ENCODE data around the gene GRIN1.

Gene GRIN1

GRCh38 chr9:137166380-137167229, 27.7 kb downstream of the GRIN1 start:
- H3K4me3 ChIP-seq (ENCODE audit: low read depth, low read length), result no peak overlapping the region
- no peak for DNase-seq (ENCODE audit: low read depth)
- TF ChIP-seq CTCF (IDR thresholded peaks at IDR 0.05; ENCODE audit: control insufficient read depth, extremely low read depth, insufficient read depth), result no peak

GRCh38 chr9:137167277-137167746, 28.4 kb downstream of the GRIN1 start:
- no peak for DNase-seq (ENCODE audit: low read depth)
- TF ChIP-seq CTCF (IDR thresholded peaks at IDR 0.05; ENCODE audit: control insufficient read depth, extremely low read depth, insufficient read depth), result no peak
- peak overlapping the region; percentile 64 for H3K4me3 ChIP-seq (ENCODE audit: low read depth, low read length)

GRCh38 chr9:137167747-137168572, 29.0 kb downstream of the GRIN1 start:
- DNase-seq (ENCODE audit: low read depth), result peak; percentile 52
- H3K4me3 ChIP-seq (ENCODE audit: low read depth, low read length), result peak overlapping the region; percentile 64
- TF ChIP-seq CTCF (IDR thresholded peaks at IDR 0.05; ENCODE audit: control insufficient read depth, extremely low read depth, insufficient read depth), result no peak

GRCh38 chr9:137168573-137168903, 29.6 kb downstream of the GRIN1 start:
- no peak for TF ChIP-seq CTCF (IDR thresholded peaks at IDR 0.05; ENCODE audit: control insufficient read depth, extremely low read depth, insufficient read depth)
- H3K4me3 ChIP-seq (ENCODE audit: low read depth, low read length), result peak overlapping the region; percentile 64
- no peak for DNase-seq (ENCODE audit: low read depth)

- DNase-seq (ENCODE audit: low read depth), result peak; percentile 90
- H3K4me3 ChIP-seq (ENCODE audit: low read depth, low read length), result peak overlapping the region; percentile 64
- TF ChIP-seq CTCF (IDR thresholded peaks at IDR 0.05; ENCODE audit: control insufficient read depth, extremely low read depth, insufficient read depth), result no peak
Measured at GRCh38 chr9:137168904-137169856, 30.2 kb downstream of the GRIN1 start.

- no peak for TF ChIP-seq CTCF (IDR thresholded peaks at IDR 0.05; ENCODE audit: control insufficient read depth, extremely low read depth, insufficient read depth)
- H3K4me3 ChIP-seq (ENCODE audit: low read depth, low read length), result peak within 1 kb of the TSS; percentile 64
Measured at GRCh38 chr9:137169896-137170358, 31.0 kb downstream of the GRIN1 start, which contains the start of gene LRRC26. Gene LRRC26, minus strand, starts transcription at chr9:137170051. Its CDS starts 108 bp downstream, at chr9:137169943.

More at GRCh38 chr9:137169896-137170358, 31.0 kb downstream of the GRIN1 start, which contains the start of gene LRRC26:
- DNase-seq (ENCODE audit: low read depth), result peak; percentile 33
